RPMI7951 (cell line): ENCODE results near the gene RBM11. TPM values are rescaled to one million over a fixed set of nuclear protein-coding genes. Genes with fewer than 3 reads are reported as not detected.

Source experiments
- DNase-seq: peaks from one replicate; pipeline ENCODE4 v3.0.0-alpha.2; 2012; ENCODE audit warnings: low read depth
- total RNA-seq: library from RNA; depleted of rRNA; stranded (reverse); fragments of >200 nt; shearing (Covaris generic); gene quantifications from 2 replicates; pipeline ENCODE4 v1.2.3, GENCODE V29; 2014; rRNA removed

The RBM11 gene
- total RNA-seq, 1 experiment from 2014 or later, result not detected

DNA sequence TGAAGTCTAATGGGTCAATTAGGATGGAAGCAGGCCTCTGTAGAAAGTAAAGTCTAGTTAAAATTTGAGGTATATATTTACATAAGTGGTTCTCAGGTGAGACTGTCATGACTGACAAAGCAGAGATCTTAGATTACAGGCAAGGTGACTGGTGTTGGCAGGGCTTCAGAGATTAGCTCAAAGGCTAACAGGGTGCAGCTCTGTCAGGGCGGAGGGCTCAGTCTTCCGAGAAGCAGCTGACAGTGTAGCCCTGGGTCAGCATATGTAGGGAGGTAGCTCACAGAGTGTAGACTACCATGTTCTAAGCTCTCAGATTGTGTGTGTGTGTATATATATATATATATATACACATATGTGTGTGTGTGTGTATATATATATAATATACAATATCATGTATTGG, 54.7 kb downstream of the RBM11 start:
- no peak for DNase-seq

DNA sequence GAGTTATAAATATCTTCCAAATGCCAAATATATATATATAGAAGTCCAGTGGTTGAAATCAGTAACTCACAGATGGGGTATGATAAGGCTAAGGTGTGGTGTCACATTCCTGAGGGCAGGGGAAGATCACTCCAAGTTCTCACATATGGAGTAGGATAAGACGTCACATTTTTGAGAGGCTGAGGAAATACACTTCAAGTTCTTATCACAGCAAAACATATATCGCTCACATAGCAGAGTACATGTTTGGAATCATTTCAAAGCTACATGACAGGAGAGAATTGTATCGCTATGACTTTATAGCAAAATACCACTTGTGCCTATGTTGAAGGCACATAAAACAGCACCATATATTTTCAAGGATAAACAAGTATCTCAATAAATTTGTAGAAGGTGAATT, 55.1 kb downstream of the RBM11 start:
- DNase-seq, result no peak

DNA sequence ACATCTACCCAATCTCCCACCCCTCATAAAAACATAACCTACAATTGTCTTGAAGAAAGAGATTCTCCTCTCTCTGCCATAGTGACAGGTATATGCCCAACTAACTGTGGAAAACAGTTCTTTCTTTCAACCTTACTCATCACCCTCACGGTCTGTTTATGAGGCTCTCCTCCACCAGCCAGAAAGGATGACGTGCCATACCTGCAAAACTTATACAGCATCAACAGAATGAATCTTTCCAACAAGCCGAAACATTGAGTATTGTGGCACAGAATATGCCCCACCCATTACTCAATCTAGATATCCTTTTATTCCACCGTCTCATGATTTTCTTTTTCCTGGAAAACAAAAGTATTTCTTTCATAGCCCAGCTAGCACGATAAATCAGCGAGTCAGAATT, 55.7 kb downstream of the RBM11 start:
- no peak for DNase-seq

DNA sequence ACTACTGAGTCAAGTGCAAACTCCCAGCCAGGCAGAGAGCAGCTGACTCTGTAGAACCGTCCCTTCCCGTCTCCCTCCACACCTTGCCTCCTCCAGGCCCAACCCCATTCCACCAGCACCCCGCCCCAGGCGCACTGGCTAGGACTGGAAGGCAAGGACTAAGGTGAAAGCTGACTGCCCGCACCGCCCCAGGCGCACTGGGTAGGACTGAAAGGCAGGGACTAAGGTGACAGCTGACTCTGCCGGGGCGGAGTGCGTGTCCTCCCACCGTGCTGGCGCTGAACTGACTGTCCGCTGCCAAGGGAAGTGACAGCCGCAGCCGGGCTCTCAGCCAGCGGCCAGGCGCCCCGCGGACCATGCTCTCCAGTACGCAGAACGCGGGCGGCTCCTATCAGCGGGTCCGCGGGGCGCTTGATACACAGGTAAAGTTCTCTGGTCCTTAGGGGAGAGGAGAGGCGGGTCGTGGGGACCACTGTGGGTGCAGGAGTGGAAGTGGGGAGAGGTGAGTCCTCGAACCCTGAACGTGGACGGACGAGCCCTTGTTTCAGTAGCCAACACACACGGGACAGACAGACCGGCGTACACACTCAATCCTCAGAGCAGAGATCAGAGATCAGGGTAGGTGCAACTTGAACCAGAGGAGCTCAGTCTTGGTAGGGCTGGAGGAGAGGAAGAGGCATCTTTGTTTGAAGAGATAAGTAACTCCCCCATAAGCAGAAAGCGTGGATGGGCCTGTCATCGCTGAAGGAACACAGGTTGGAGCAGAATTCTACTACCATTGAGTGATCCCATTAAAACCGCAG, 58.0 kb downstream of the RBM11 start:
- no peak for DNase-seq

DNA sequence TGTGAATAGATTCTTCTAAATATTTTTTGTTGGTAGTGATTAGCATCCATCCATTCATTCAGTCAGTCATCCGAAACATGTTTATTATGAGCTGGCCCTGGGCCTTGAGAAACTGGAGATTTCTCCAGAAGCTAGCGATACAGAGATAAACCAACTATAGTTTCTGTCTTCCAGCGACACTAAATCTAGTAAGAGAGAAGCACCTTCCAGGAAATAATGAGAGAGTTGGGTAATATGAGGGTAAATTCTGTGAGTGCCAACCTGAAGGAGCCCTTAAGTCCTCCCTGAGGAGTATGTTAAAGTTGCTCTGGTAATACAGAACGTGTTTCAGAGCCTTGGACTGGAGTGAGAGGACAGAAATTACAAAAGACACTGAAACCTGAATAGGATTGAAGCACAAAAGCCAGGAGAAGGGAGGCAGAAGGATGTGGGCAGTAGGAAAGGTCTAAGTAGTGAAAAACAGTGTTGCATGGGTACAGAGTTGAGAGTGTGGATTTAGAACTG, 59.8 kb downstream of the RBM11 start:
- no peak for DNase-seq

Other genes starting within 250 kb of the RBM11 start
- not detected in 2 replicates for gene LIPI, start 5.2 kb upstream of the RBM11 start, total RNA-seq
- gene HSPA13, start 167.0 kb downstream of the RBM11 start, total RNA-seq, result 101 and 119 TPM in 2 replicates